ENCODE results near the gene SLC22A4.

- TF ChIP-seq, protein P1, sequence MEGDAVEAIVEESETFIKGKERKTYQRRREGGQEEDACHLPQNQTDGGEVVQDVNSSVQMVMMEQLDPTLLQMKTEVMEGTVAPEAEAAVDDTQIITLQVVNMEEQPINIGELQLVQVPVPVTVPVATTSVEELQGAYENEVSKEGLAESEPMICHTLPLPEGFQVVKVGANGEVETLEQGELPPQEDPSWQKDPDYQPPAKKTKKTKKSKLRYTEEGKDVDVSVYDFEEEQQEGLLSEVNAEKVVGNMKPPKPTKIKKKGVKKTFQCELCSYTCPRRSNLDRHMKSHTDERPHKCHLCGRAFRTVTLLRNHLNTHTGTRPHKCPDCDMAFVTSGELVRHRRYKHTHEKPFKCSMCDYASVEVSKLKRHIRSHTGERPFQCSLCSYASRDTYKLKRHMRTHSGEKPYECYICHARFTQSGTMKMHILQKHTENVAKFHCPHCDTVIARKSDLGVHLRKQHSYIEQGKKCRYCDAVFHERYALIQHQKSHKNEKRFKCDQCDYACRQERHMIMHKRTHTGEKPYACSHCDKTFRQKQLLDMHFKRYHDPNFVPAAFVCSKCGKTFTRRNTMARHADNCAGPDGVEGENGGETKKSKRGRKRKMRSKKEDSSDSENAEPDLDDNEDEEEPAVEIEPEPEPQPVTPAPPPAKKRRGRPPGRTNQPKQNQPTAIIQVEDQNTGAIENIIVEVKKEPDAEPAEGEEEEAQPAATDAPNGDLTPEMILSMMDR (IDR thresholded peaks at IDR 0.05), result no peak
- TF ChIP-seq POLR2A (IDR thresholded peaks at IDR 0.05), result no peak
- TF ChIP-seq POLR2AphosphoS5 (IDR thresholded peaks at IDR 0.05), result no peak
- no peak for TF ChIP-seq EP300 (IDR thresholded peaks at IDR 0.05)
Observed at GRCh38 chr5:132383261-132383660, 89.1 kb downstream of the SLC22A4 start.

Data from upper lobe of left lung (tissue), 4 donors.